WERI-Rb-1 (cell line): ENCODE measurements around the gene DNAJB12.
A peak's percentile ranks its signal among the peaks of the same experiment; 100 is the strongest.

ENCODE experiments used
- DNase-seq: peaks from one replicate; pipeline ENCODE4 v3.0.0-alpha.2; 2020
- H3K27ac ChIP-seq: fragments of 250-450 bp; sonication (Bioruptor Pico); 2 replicates; pipeline ENCODE4 v1.5.1; 2020; ENCODE audit warnings: mild to moderate bottlenecking, moderate library complexity
- H3K27me3 ChIP-seq: fragments of 250-450 bp; sonication (Bioruptor Pico); 2 replicates; pipeline ENCODE4 v1.5.1; 2021; ENCODE audit warnings: mild to moderate bottlenecking, low read depth, moderate library complexity; ENCODE audit not compliant: insufficient read depth, severe bottlenecking
- H3K36me3 ChIP-seq: fragments of 250-450 bp; sonication (Bioruptor Pico); 2 replicates; pipeline ENCODE4 v1.5.1; 2020; ENCODE audit warnings: mild to moderate bottlenecking, moderate library complexity
- H3K4me3 ChIP-seq: 2 replicates; pipeline ENCODE4 v1.5.1; 2011; ENCODE audit warnings: low read depth, mild to moderate bottlenecking, control low read depth, low read length
- H3K9me3 ChIP-seq: fragments of 250-450 bp; sonication (Bioruptor Pico); 2 replicates; pipeline ENCODE4 v1.5.1; 2021; ENCODE audit warnings: mild to moderate bottlenecking, moderate library complexity; ENCODE audit not compliant: severe bottlenecking
- CTCF ChIP-seq: IDR thresholded peaks from 2 replicates; pipeline ENCODE4 v1.5.1; 2011; ENCODE audit warnings: low read depth, mild to moderate bottlenecking, control low read depth, inconsistent platforms, low read length

Gene DNAJB12

GRCh38 chr10:72323108-72323749 lies 31.5 kb downstream of the DNAJB12 start:
- DNase-seq, result no peak
- no peak for TF ChIP-seq CTCF
- Histone ChIP-seq H3K9me3 (no peaks in the 10 kb centered on the region), H3K27ac (peak overlapping the region; percentile 95), H3K27me3 (no peaks in the 10 kb centered on the region), H3K36me3 (no peaks in the 10 kb centered on the region), H3K4me3 (no peak overlapping the region)

- no peak for TF ChIP-seq CTCF
- no peak overlapping the region for H3K4me3 ChIP-seq
- H3K27me3 ChIP-seq, result no peaks in the 10 kb centered on the region
- DNase-seq, result no peak
- peak overlapping the region; percentile 95 for H3K27ac ChIP-seq
- no peaks in the 10 kb centered on the region for H3K9me3 ChIP-seq
- H3K36me3 ChIP-seq, result no peaks in the 10 kb centered on the region
Measured at GRCh38 chr10:72322280-72323058, 32.2 kb downstream of the DNAJB12 start.

- H3K9me3 ChIP-seq, result no peaks in the 10 kb centered on the region
- no peak for TF ChIP-seq CTCF
- peak overlapping the region; percentile 95 for H3K27ac ChIP-seq
- H3K36me3 ChIP-seq, result no peaks in the 10 kb centered on the region
- H3K27me3 ChIP-seq, result no peaks in the 10 kb centered on the region
- no peak overlapping the region for H3K4me3 ChIP-seq
- no peak for DNase-seq
Measured at GRCh38 chr10:72322030-72322279, 32.8 kb downstream of the DNAJB12 start.

- H3K9me3 ChIP-seq, result no peaks in the 10 kb centered on the region
- no peaks in the 10 kb centered on the region for H3K27me3 ChIP-seq
- TF ChIP-seq CTCF, result no peak
- no peaks in the 10 kb centered on the region for H3K36me3 ChIP-seq
- peak; percentile 40 for DNase-seq
- H3K27ac ChIP-seq, result peak overlapping the region; percentile 95
- H3K4me3 ChIP-seq, result peak overlapping the region; percentile 13
Measured at GRCh38 chr10:72321248-72322029, 33.3 kb downstream of the DNAJB12 start.

GRCh38 chr10:72320676-72321247 lies 34.0 kb downstream of the DNAJB12 start:
- Histone ChIP-seq H3K27ac (peak overlapping the region; percentile 95), H3K27me3 (no peaks in the 10 kb centered on the region), H3K36me3 (no peaks in the 10 kb centered on the region), H3K9me3 (no peaks in the 10 kb centered on the region), H3K4me3 (peak overlapping the region; percentile 13)
- no peak for TF ChIP-seq CTCF
- peak; percentile 97 for DNase-seq
